Loucy (cell line): ENCODE results near the gene OR52A5.

Experiments used
- EZH2phosphoT487 ChIP-seq: fragments of 200-600 bp; IDR thresholded peaks from 2 replicates; pipeline ENCODE4 v1.6.1; 2018; ENCODE audit warnings: antibody characterized with exemption, mild to moderate bottlenecking, moderate library complexity, borderline replicate concordance
- TF ChIP-seq, protein P1 (sequence below): fragments of 200-600 bp; sonication (generic); conservative IDR thresholded peaks from 2 replicates; pipeline ENCODE4 v1.5.1; 2014; ENCODE audit warnings: mild to moderate bottlenecking, antibody characterized with exemption, low read length

GRCh38 chr11:5153574-5154431 is 15.6 kb upstream of the OR52A5 start:
- TF ChIP-seq, protein P1, sequence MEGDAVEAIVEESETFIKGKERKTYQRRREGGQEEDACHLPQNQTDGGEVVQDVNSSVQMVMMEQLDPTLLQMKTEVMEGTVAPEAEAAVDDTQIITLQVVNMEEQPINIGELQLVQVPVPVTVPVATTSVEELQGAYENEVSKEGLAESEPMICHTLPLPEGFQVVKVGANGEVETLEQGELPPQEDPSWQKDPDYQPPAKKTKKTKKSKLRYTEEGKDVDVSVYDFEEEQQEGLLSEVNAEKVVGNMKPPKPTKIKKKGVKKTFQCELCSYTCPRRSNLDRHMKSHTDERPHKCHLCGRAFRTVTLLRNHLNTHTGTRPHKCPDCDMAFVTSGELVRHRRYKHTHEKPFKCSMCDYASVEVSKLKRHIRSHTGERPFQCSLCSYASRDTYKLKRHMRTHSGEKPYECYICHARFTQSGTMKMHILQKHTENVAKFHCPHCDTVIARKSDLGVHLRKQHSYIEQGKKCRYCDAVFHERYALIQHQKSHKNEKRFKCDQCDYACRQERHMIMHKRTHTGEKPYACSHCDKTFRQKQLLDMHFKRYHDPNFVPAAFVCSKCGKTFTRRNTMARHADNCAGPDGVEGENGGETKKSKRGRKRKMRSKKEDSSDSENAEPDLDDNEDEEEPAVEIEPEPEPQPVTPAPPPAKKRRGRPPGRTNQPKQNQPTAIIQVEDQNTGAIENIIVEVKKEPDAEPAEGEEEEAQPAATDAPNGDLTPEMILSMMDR = no peak
- TF ChIP-seq EZH2phosphoT487 = no peak
